H1 (cell line): ENCODE measurements around the gene NFIA. TPM values are rescaled to one million over a fixed set of nuclear protein-coding genes. Genes with fewer than 3 reads are reported as not detected.

Experiments used
- ASH2L ChIP-seq: fragments of 200-600, 300-600 bp; sonication (generic); IDR thresholded peaks from one replicate; pipeline ENCODE4 v1.7.1; 2017; ENCODE audit warnings: low read length
- CREB1 ChIP-seq: IDR thresholded peaks from 2 replicates; pipeline ENCODE4 v1.6.1; 2012; ENCODE audit warnings: inconsistent platforms
- KDM5A ChIP-seq: fragments of 200-600 bp; IDR thresholded peaks from 2 replicates; pipeline ENCODE4 v1.7.1; 2012; ENCODE audit warnings: mild to moderate bottlenecking, low read length, inconsistent platforms, mixed read lengths
- RFX5 ChIP-seq: IDR thresholded peaks from 2 replicates; pipeline ENCODE4 v1.6.1; 2011; ENCODE audit warnings: low read depth, low read length, improper control_type of control experiment, borderline replicate concordance
- YY1 ChIP-seq: IDR thresholded peaks from 2 replicates; pipeline ENCODE4 v1.6.1; 2011; ENCODE audit warnings: low read depth, mild to moderate bottlenecking, low read length
- polyA plus RNA-seq, 7 experiments: library from polyadenylated mRNA; depleted of rRNA in 3 of 7; stranded (reverse) in 5 of 7; unstranded in 2 of 7; fragments of >200 nt in 5 of 7; fragments of 200-250 nt in 2 of 7; gene quantifications; 1 replicate in 5 of 7; 2 replicates in 1 of 7; 4 replicates in 1 of 7; pipeline versions ENCODE4 v1.2.1 to v1.2.3, GENCODE V29; 2011 to 2013; ENCODE audit warnings: missing spikeins in 2 of 7, mixed read lengths in 2 of 7
- total RNA-seq: library from RNA; stranded (reverse); fragmentation: NEBNext Ultra II Directional; extraction: Animal tissue kit (Norgen Biotek cat#: 25700); gene quantifications from 2 replicates; pipeline ENCODE4 v1.2.1, GENCODE V29; 2021
- TF ChIP-seq, protein P1 (sequence below): IDR thresholded peaks from 2 replicates; pipeline ENCODE4 v1.6.1; 2012; ENCODE audit warnings: inconsistent platforms

Gene NFIA
- total and polyA plus RNA-seq, 2 of the 8 experiments (the other 6 are each of a cell fraction or from before 2014, with no cell fraction given) = 1.8 to 2.3 TPM

DNA sequence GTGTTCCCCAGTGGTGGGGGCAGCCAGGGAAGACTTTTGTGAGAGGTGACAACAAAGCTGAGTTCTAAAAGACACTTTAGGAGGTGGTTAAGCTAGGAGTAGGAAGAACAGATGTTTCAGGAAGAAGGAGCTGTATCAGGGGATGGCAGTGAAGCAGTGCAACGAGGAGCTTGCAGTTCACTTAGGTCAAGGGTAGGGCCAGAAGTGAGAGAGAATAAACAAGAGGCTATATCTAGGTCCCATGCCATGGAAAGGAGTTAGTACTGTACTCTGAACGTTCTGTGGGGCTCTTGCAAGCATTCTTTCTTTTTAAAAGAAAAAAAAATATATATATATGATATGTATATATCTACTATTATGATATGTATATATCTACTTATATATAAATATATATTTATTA lies 244.4 kb downstream of the NFIA start (continued):
- TF ChIP-seq CREB1 (no peak), KDM5A (no peak), RFX5 (no peak), ASH2L (no peak), YY1 (no peak)
- TF ChIP-seq, protein P1, sequence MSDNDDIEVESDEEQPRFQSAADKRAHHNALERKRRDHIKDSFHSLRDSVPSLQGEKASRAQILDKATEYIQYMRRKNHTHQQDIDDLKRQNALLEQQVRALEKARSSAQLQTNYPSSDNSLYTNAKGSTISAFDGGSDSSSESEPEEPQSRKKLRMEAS = no peak
